Mesenchymal stem cell (in vitro differentiated cells and primary cell): ENCODE measurements around the gene TSFM. TPM values are rescaled to one million over a fixed set of nuclear protein-coding genes. Genes with fewer than 3 reads are reported as not detected.

Experiments used
- DNase-seq: peaks from one replicate; pipeline ENCODE4 v3.0.0-alpha.2; 2013
- H2AFZ ChIP-seq: one replicate; pipeline ENCODE4 v1.6.1; 2013; ENCODE audit warnings: low read depth, mild to moderate bottlenecking, control low read depth, inconsistent platforms, low read length, moderate library complexity
- H2AK5ac ChIP-seq: 2 replicates; pipeline ENCODE4 v1.6.1; 2013; ENCODE audit warnings: low read length, moderate library complexity, mild to moderate bottlenecking, inconsistent platforms; ENCODE audit not compliant: severe bottlenecking
- H2BK120ac ChIP-seq: one replicate; pipeline ENCODE4 v1.6.1; 2013; ENCODE audit warnings: low read depth, mild to moderate bottlenecking, inconsistent platforms, low read length, moderate library complexity
- H2BK12ac ChIP-seq, 2 experiments: one replicate each; pipeline ENCODE4 v1.6.1; 2013; ENCODE audit warnings: inconsistent platforms in 2 of 2, low read length in 2 of 2, mild to moderate bottlenecking in 2 of 2, moderate library complexity in 2 of 2, control low read depth in 1 of 2
- H2BK15ac ChIP-seq: one replicate; pipeline ENCODE4 v1.6.1; 2013; ENCODE audit warnings: mild to moderate bottlenecking, low read depth, inconsistent platforms; ENCODE audit not compliant: poor library complexity, severe bottlenecking
- H2BK5ac ChIP-seq: 2 replicates; pipeline ENCODE4 v1.6.1; 2013; ENCODE audit warnings: low read depth, mild to moderate bottlenecking, low read length, control low read depth, inconsistent platforms; ENCODE audit not compliant: poor library complexity, severe bottlenecking
- H3K14ac ChIP-seq, 2 experiments: one replicate each; pipeline ENCODE4 v1.6.1; 2013; ENCODE audit warnings: inconsistent platforms in 2 of 2, low read length in 2 of 2, control low read depth in 1 of 2, mild to moderate bottlenecking in 1 of 2, moderate library complexity in 1 of 2
- H3K18ac ChIP-seq, 2 experiments: one replicate each; pipeline ENCODE4 v1.6.1; 2013; ENCODE audit warnings: inconsistent platforms in 2 of 2, low read length in 2 of 2, control low read depth in 1 of 2, low read depth in 1 of 2, mild to moderate bottlenecking in 1 of 2
- H3K23ac ChIP-seq, 2 experiments: one replicate each; pipeline ENCODE4 v1.6.1; 2013; ENCODE audit warnings: inconsistent platforms in 2 of 2, low read length in 2 of 2, mild to moderate bottlenecking in 2 of 2, moderate library complexity in 2 of 2, control low read depth in 1 of 2
- H3K27ac ChIP-seq: 2 replicates; pipeline ENCODE4 v1.5.1; 2013; ENCODE audit warnings: mild to moderate bottlenecking, moderate library complexity, low read length, control low read depth, inconsistent platforms; ENCODE audit not compliant: poor library complexity, severe bottlenecking
- H3K27me3 ChIP-seq, 2 experiments: 2 replicates each; pipeline versions ENCODE4 v1.6.1 to v1.7.0; 2013; ENCODE audit warnings: low read length in 2 of 2, mild to moderate bottlenecking in 2 of 2, moderate library complexity in 2 of 2, control low read depth in 1 of 2, inconsistent platforms in 1 of 2; ENCODE audit not compliant: control insufficient read depth in 1 of 2, insufficient read depth in 1 of 2
- H3K36me3 ChIP-seq, 2 experiments: 2 replicates each; pipeline versions ENCODE4 v1.6.1 to v1.7.0; 2013; ENCODE audit warnings: low read length in 2 of 2, control low read depth in 1 of 2, inconsistent platforms in 1 of 2, low read depth in 1 of 2, mild to moderate bottlenecking in 1 of 2; ENCODE audit not compliant: insufficient read depth in 2 of 2, control insufficient read depth in 1 of 2
- H3K4ac ChIP-seq, 2 experiments: one replicate each; pipeline ENCODE4 v1.6.1; 2013; ENCODE audit warnings: inconsistent platforms in 2 of 2, low read length in 2 of 2, mild to moderate bottlenecking in 2 of 2, moderate library complexity in 2 of 2, control low read depth in 1 of 2, low read depth in 1 of 2
- H3K4me1 ChIP-seq: 2 replicates; pipeline ENCODE4 v1.6.1; 2013; ENCODE audit warnings: low read depth, low read length, control low read depth; ENCODE audit not compliant: control insufficient read depth, insufficient read depth
- H3K4me2 ChIP-seq: 2 replicates; pipeline ENCODE4 v1.6.1; 2013; ENCODE audit warnings: low read length, mild to moderate bottlenecking, inconsistent platforms; ENCODE audit not compliant: poor library complexity, severe bottlenecking
- H3K4me3 ChIP-seq, 2 experiments: 2 replicates each; pipeline versions ENCODE4 v1.5.1 to v1.7.0; 2013; ENCODE audit warnings: low read length in 2 of 2, mild to moderate bottlenecking in 2 of 2, control low read depth in 1 of 2, low read depth in 1 of 2; ENCODE audit not compliant: insufficient read depth in 1 of 2
- H3K79me1 ChIP-seq: replicated peaks from 2 replicates; pipeline ENCODE4 v1.6.1; 2013; ENCODE audit warnings: mild to moderate bottlenecking, control low read depth, low read length, inconsistent platforms; ENCODE audit not compliant: poor library complexity, severe bottlenecking
- H3K9ac ChIP-seq: 2 replicates; pipeline ENCODE4 v1.7.0; 2013; ENCODE audit warnings: mild to moderate bottlenecking, low read length, moderate library complexity
- H3K9me3 ChIP-seq: 2 replicates; pipeline ENCODE4 v1.7.0; 2013; ENCODE audit warnings: mild to moderate bottlenecking, low read length; ENCODE audit not compliant: control insufficient read depth
- H4K8ac ChIP-seq: one replicate; pipeline ENCODE4 v1.6.1; 2013; ENCODE audit warnings: inconsistent platforms, mild to moderate bottlenecking, low read length, moderate library complexity
- H4K91ac ChIP-seq: one replicate; pipeline ENCODE4 v1.6.1; 2013; ENCODE audit warnings: mild to moderate bottlenecking, low read length, inconsistent platforms
- WGBS: methylation state at CpG from one replicate; pipeline ENCODE4 v1.1.7; 2013; ENCODE audit warnings: mixed read lengths; 5-methylcytosine and 5-hydroxymethylcytosine counted together
- polyA plus RNA-seq, 2 experiments: library from polyadenylated mRNA; stranded (reverse); fragments of 200-250 nt; gene quantifications; one replicate each; pipeline ENCODE4 v1.2.3, GENCODE V29; 2013

TSFM gene
- polyA plus RNA-seq (2013, experiment 1 of 2), result 24.5 TPM
- 25.4 TPM for polyA plus RNA-seq (2013, experiment 2 of 2)

- Histone ChIP-seq H3K23ac (no peak within 1 kb of the TSS), H3K9me3 (no peaks in the 10 kb centered on the region), H2BK5ac (no peak within 1 kb of the TSS), H3K27me3 (no peaks in the 10 kb centered on the region), H3K79me1 (peaks cover 23% of the 10 kb centered on the region), H2BK120ac (no peak within 1 kb of the TSS), H3K4me1 (no peaks in the 10 kb centered on the region), H3K4ac (peak within 1 kb of the TSS; percentile 32 to 79), H3K4me3 (peak within 1 kb of the TSS; percentile 81 to 99), H3K36me3 (peaks cover 12 to 51% of the 10 kb centered on the region in 2 experiments), H4K8ac (peak within 1 kb of the TSS; percentile 96), H3K14ac (no peak within 1 kb of the TSS), H2AK5ac (no peak within 1 kb of the TSS), H2BK15ac (peak within 1 kb of the TSS; percentile 36), H4K91ac (peak within 1 kb of the TSS; percentile 66), H3K18ac (peak within 1 kb of the TSS in 1 of 2 experiments; percentile 44), H3K27ac (no peak within 1 kb of the TSS), H3K4me2 (peak within 1 kb of the TSS; percentile 97), H2AFZ (peak within 1 kb of the TSS; percentile 59), H3K9ac (peak within 1 kb of the TSS; percentile 96), H2BK12ac (no peak within 1 kb of the TSS)
- peak; percentile 96 for DNase-seq
- WGBS, result 4% methylated on average over 45 of the region's 45 CpGs
These were observed at the start of gene TSFM for GRCh38 chr12:57782608-57783465. Gene TSFM, plus strand, starts transcription at chr12:57782787. Its CDS starts 15 bp downstream, at chr12:57782802.

GRCh38 chr12:57733928-57734327 is 48.7 kb upstream of the TSFM start:
- Histone ChIP-seq H3K18ac (no peak overlapping the region), H3K4me3 (no peak overlapping the region), H3K27me3 (peaks cover 88% of the 10 kb centered on the region in 2 experiments), H2AK5ac (no peak overlapping the region), H3K4me1 (peaks cover 26% of the 10 kb centered on the region), H4K8ac (no peak overlapping the region), H3K9ac (no peak overlapping the region), H2AFZ (no peak overlapping the region), H3K14ac (no peak overlapping the region), H3K4me2 (no peak overlapping the region), H3K36me3 (no peaks in the 10 kb centered on the region), H3K27ac (no peak overlapping the region), H3K79me1 (no peaks in the 10 kb centered on the region), H2BK12ac (no peak overlapping the region), H3K23ac (no peak overlapping the region), H4K91ac (no peak overlapping the region), H2BK5ac (no peak overlapping the region), H2BK15ac (no peak overlapping the region), H3K9me3 (no peaks in the 10 kb centered on the region), H2BK120ac (no peak overlapping the region), H3K4ac (no peak overlapping the region)
- 71% methylated on average over 6 of the region's 6 CpGs for WGBS
- DNase-seq, result no peak

- H2BK15ac ChIP-seq, result no peak overlapping the region
- H2AK5ac ChIP-seq, result no peak overlapping the region
- H3K9me3 ChIP-seq, result no peaks in the 10 kb centered on the region
- DNase-seq, result no peak
- H3K79me1 ChIP-seq, result no peaks in the 10 kb centered on the region
- H3K4me3 ChIP-seq, result no peak overlapping the region
- H3K18ac ChIP-seq, result no peak overlapping the region
- H2BK12ac ChIP-seq, result no peak overlapping the region
- no peak overlapping the region for H4K91ac ChIP-seq
- H3K14ac ChIP-seq, result no peak overlapping the region
- H3K27ac ChIP-seq, result no peak overlapping the region
- H2AFZ ChIP-seq, result no peak overlapping the region
- no peak overlapping the region for H2BK120ac ChIP-seq
- H2BK5ac ChIP-seq, result no peak overlapping the region
- H4K8ac ChIP-seq, result no peak overlapping the region
- no peaks in the 10 kb centered on the region for H3K36me3 ChIP-seq
- WGBS, result 76% methylated on average over 4 of the region's 4 CpGs
- H3K4me2 ChIP-seq, result no peak overlapping the region
- peaks cover 26% of the 10 kb centered on the region for H3K4me1 ChIP-seq
- H3K4ac ChIP-seq, result no peak overlapping the region
- H3K9ac ChIP-seq, result no peak overlapping the region
- peaks cover 89 to 90% of the 10 kb centered on the region in 2 experiments for H3K27me3 ChIP-seq
- H3K23ac ChIP-seq, result no peak overlapping the region
These were observed 48.0 kb upstream of the TSFM start for GRCh38 chr12:57734591-57734990.

- Histone ChIP-seq H3K23ac (peak overlapping the region in 1 of 2 experiments; percentile 9), H4K91ac (no peak overlapping the region), H3K18ac (no peak overlapping the region), H2AFZ (no peak overlapping the region), H2BK120ac (no peak overlapping the region), H3K79me1 (no peaks in the 10 kb centered on the region), H4K8ac (no peak overlapping the region), H2BK5ac (no peak overlapping the region), H3K27ac (no peak overlapping the region), H3K4me3 (no peak overlapping the region), H3K9ac (peak overlapping the region; percentile 5), H2AK5ac (no peak overlapping the region), H3K14ac (no peak overlapping the region), H3K4ac (no peak overlapping the region), H3K4me2 (no peak overlapping the region), H2BK15ac (no peak overlapping the region), H2BK12ac (no peak overlapping the region), H3K27me3 (peaks cover 91 to 93% of the 10 kb centered on the region in 2 experiments), H3K9me3 (no peaks in the 10 kb centered on the region), H3K4me1 (peaks cover 26% of the 10 kb centered on the region), H3K36me3 (no peaks in the 10 kb centered on the region)
- 12% methylated on average over 4 of the region's 8 CpGs for WGBS
- DNase-seq, result no peak
These were observed 47.3 kb upstream of the TSFM start for GRCh38 chr12:57735198-57735855.
